Smooth muscle cell (in vitro differentiated cells): ENCODE results near the gene SUN1. TPM values are rescaled to one million over a fixed set of nuclear protein-coding genes. Genes with fewer than 3 reads are reported as not detected.

Experiments used
- DNase-seq: peaks from one replicate; lab custom pipeline; 2025; ENCODE audit not compliant: unreplicated experiment; lab: John Stamatoyannopoulos, UW
- H2AFZ ChIP-seq: fragments of 200-600 bp; sonication (generic); 2 replicates; pipeline ENCODE4 v1.6.0; 2016; ENCODE audit warnings: antibody characterized with exemption, low read depth, mild to moderate bottlenecking
- H3F3A ChIP-seq: fragments of 200-600 bp; sonication (generic); 2 replicates; pipeline ENCODE4 v1.6.0; 2017; ENCODE audit warnings: antibody characterized with exemption, low read depth
- H3K27ac ChIP-seq: fragments of 200-600 bp; sonication (generic); 2 replicates; pipeline ENCODE4 v1.5.1; 2016; ENCODE audit warnings: low read depth, mild to moderate bottlenecking
- H3K27me3 ChIP-seq: fragments of 200-600 bp; sonication (generic); 2 replicates; pipeline ENCODE4 v1.6.1; 2016; ENCODE audit warnings: low read depth, mild to moderate bottlenecking
- H3K36me3 ChIP-seq: fragments of 200-600 bp; sonication (generic); 2 replicates; pipeline ENCODE4 v1.5.1; 2016; ENCODE audit warnings: low read depth
- H3K4me1 ChIP-seq: fragments of 200-600 bp; sonication (generic); 2 replicates; pipeline ENCODE4 v1.5.1; 2016; ENCODE audit warnings: low read depth
- H3K4me2 ChIP-seq: fragments of 200-600 bp; sonication (generic); 2 replicates; pipeline ENCODE4 v1.6.0; 2016; ENCODE audit warnings: mild to moderate bottlenecking
- H3K4me3 ChIP-seq: fragments of 200-600 bp; sonication (generic); 2 replicates; pipeline ENCODE4 v1.5.1; 2016; ENCODE audit warnings: mild to moderate bottlenecking
- H3K79me2 ChIP-seq: fragments of 200-600 bp; sonication (generic); 2 replicates; pipeline ENCODE4 v1.6.0; 2016; ENCODE audit warnings: low read depth, mild to moderate bottlenecking
- H3K9ac ChIP-seq: fragments of 200-600 bp; sonication (generic); 2 replicates; pipeline ENCODE4 v1.6.0; 2016; ENCODE audit warnings: low read depth
- H3K9me3 ChIP-seq: fragments of 200-600 bp; sonication (generic); replicated peaks from 2 replicates; pipeline ENCODE4 v1.5.1; 2016; ENCODE audit warnings: low read depth
- H4K20me1 ChIP-seq: fragments of 200-600 bp; sonication (generic); 2 replicates; pipeline ENCODE4 v1.6.0; 2016; ENCODE audit warnings: low read depth
- WGBS: methylation state at CpG from one replicate; pipeline ENCODE4 v1.1.7; 2016; ENCODE audit warnings: low lambda C conversion rate; 5-methylcytosine and 5-hydroxymethylcytosine counted together
- polyA plus RNA-seq: library from polyadenylated mRNA; unstranded; fragments of >200 nt; fragmentation: Nextera tagmentation; extraction: Ambion mirVana; gene quantifications from 2 replicates; pipeline ENCODE4 v1.2.1, GENCODE V29; 2016
- total RNA-seq: library from RNA; depleted of rRNA; stranded (reverse); fragments of >200 nt; gene quantifications from 2 replicates; pipeline ENCODE4 v1.2.3, GENCODE V29; 2014
- TF ChIP-seq, protein P1 (sequence below): fragments of 200-600 bp; sonication (generic); IDR thresholded peaks from 2 replicates; pipeline ENCODE4 v1.5.1; 2017; ENCODE audit warnings: borderline replicate concordance, mild to moderate bottlenecking, antibody characterized with exemption; ENCODE audit not compliant: insufficient read depth, poor library complexity, severe bottlenecking

Gene SUN1
- total and polyA plus RNA-seq, 2 experiments from 2014 or later: 50.7 to 90.3 TPM

DNA sequence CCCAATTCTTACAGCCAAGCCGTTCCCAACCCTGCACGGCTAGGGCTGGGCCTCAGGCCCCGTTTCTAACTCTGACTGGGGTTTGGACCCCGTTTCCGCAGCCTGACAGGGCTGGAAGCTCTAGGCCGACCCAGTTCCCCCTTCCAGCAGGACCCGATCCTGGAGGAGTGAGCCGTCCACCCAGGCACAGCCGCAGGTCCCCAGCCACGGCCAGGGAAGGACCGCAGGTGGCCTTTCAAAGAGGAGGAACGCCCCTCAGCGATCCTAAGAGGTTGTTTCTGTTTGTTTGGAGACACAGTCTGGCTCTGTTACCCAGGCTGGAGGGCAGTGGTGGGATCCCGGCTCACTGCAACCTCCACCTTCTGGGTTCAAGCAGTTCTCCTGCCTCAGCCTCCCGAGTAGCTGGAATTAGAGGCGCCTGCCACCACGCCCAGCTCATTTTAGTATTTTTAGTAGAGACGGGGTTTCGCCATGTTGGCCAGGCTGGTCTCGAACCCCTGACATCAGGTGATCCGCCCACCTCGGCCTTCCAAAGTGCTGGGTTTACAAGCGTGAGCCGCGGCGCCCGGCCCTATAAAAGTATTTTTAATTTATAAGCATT lies 43.3 kb downstream of the SUN1 start:
- no peaks in the 10 kb centered on the region for H3K36me3 ChIP-seq
- peak overlapping the region; percentile 78 for H3K27ac ChIP-seq
- no peak for DNase-seq
- peaks cover 29% of the 10 kb centered on the region for H4K20me1 ChIP-seq
- WGBS: 97% methylated on average over 27 of the region's 27 CpGs
- H3K4me3 ChIP-seq: peak overlapping the region; percentile 49
- no peak overlapping the region for H2AFZ ChIP-seq
- H3K4me2 ChIP-seq: peak overlapping the region; percentile 84
- H3F3A ChIP-seq: peaks cover 33% of the 10 kb centered on the region
- peak overlapping the region; percentile 60 for H3K9ac ChIP-seq
- peaks cover 33% of the 10 kb centered on the region for H3K79me2 ChIP-seq
- TF ChIP-seq, protein P1, sequence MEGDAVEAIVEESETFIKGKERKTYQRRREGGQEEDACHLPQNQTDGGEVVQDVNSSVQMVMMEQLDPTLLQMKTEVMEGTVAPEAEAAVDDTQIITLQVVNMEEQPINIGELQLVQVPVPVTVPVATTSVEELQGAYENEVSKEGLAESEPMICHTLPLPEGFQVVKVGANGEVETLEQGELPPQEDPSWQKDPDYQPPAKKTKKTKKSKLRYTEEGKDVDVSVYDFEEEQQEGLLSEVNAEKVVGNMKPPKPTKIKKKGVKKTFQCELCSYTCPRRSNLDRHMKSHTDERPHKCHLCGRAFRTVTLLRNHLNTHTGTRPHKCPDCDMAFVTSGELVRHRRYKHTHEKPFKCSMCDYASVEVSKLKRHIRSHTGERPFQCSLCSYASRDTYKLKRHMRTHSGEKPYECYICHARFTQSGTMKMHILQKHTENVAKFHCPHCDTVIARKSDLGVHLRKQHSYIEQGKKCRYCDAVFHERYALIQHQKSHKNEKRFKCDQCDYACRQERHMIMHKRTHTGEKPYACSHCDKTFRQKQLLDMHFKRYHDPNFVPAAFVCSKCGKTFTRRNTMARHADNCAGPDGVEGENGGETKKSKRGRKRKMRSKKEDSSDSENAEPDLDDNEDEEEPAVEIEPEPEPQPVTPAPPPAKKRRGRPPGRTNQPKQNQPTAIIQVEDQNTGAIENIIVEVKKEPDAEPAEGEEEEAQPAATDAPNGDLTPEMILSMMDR: no peak
- H3K27me3 ChIP-seq: no peaks in the 10 kb centered on the region
- no peaks in the 10 kb centered on the region for H3K9me3 ChIP-seq
- H3K4me1 ChIP-seq: peaks cover 7% of the 10 kb centered on the region

DNA sequence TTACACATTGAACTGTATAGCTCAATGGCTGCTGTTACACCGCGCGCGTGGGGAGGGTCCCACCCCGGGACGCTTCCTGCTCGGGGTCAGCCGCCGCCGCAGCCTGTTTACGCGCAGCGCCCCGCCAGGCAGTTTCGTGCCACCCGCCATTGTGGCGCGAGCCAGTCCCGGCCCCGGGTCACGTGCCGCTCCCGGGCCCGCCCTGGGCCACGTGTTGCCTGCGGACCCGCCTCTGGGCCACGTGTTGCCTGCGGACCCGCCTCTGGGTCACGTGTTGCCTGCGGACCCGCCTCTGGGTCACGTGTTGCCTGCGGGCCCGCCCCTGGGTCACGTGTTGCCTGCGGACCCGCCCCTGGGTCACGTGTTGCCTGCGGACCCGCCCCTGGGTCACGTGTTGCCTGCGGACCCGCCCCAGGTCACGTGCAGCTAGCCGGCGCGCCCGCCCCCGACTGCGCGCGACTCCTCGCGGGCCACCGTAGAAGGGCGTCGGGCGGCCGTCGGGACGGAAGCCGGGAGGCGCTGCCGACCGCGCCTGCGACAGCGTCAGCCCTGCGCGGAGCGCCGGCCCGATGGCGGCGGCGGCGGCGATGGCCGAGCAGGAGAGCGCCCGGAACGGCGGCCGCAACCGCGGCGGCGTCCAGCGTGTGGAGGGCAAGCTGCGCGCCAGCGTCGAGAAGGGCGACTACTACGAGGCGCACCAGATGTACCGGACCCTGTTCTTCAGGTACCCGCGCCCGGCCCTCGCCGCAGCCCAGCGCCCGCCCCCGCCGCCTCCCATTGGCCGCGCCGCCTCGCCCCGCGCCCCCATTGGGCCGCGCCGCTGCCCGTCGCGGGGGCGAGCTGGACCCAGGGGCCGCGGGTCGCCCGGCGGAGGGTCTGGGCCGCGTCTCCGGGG lies 44.0 kb downstream of the SUN1 start, which contains the start of gene GET4:
Gene GET4 (plus strand): TSS at position 478 of the 895 bp plus-strand sequence. CDS start 92 bp downstream, at position 570.
- 1% methylated on average over 79 of the region's 129 CpGs for WGBS
- Histone ChIP-seq H3K4me1 (peaks cover 7% of the 10 kb centered on the region), H3K4me3 (peak within 1 kb of the TSS; percentile 84), H3K9me3 (no peaks in the 10 kb centered on the region), H3K4me2 (peak within 1 kb of the TSS; percentile 87), H4K20me1 (peaks cover 35% of the 10 kb centered on the region), H2AFZ (no peak within 1 kb of the TSS), H3K27me3 (no peaks in the 10 kb centered on the region), H3F3A (peaks cover 33% of the 10 kb centered on the region), H3K9ac (peak within 1 kb of the TSS; percentile 88), H3K79me2 (peaks cover 40% of the 10 kb centered on the region), H3K36me3 (no peaks in the 10 kb centered on the region), H3K27ac (peak within 1 kb of the TSS; percentile 78)
- peak; percentile 81 for DNase-seq
- TF ChIP-seq, protein P1: no peak

DNA sequence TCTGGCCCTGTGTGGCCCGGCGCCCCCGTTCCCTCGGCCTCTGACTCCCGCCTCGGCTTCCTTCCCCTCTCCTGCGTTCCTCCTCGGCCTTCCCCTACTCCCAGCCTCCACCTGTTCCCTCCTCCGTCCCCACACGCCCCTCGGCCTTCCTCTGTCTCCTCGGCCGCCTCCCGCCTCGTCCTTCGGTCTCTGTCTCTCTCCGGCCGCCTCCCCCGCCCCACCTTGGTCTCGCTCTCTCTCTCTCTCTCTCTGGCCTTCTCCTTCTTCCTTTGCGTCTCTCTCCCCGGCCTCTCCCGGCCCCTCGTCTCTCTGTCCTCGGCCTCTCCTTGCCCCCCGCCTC lies 44.7 kb downstream of the SUN1 start:
- peak overlapping the region; percentile 88 for H3K9ac ChIP-seq
- H4K20me1 ChIP-seq: peaks cover 41% of the 10 kb centered on the region
- no peak overlapping the region for H2AFZ ChIP-seq
- H3K4me1 ChIP-seq: peaks cover 7% of the 10 kb centered on the region
- 13% methylated on average over 4 of the region's 26 CpGs for WGBS
- peak overlapping the region; percentile 84 for H3K4me3 ChIP-seq
- no peaks in the 10 kb centered on the region for H3K9me3 ChIP-seq
- peak; percentile 44 for DNase-seq
- H3K4me2 ChIP-seq: peak overlapping the region; percentile 87
- peaks cover 46% of the 10 kb centered on the region for H3K79me2 ChIP-seq
- H3K27me3 ChIP-seq: no peaks in the 10 kb centered on the region
- TF ChIP-seq, protein P1: no peak
- H3F3A ChIP-seq: peaks cover 33% of the 10 kb centered on the region
- H3K27ac ChIP-seq: peak overlapping the region; percentile 60
- H3K36me3 ChIP-seq: no peaks in the 10 kb centered on the region
